ENCODE data around the gene TIMMDC1. TPM values are rescaled to one million over a fixed set of nuclear protein-coding genes. Genes with fewer than 3 reads are reported as not detected.

The TIMMDC1 gene
- total RNA-seq, result 47.4 and 51.6 TPM in 2 replicates

GRCh38 chr3:119498186-119499011 lies at the start of gene TIMMDC1:
TIMMDC1 (plus strand) TSS chr3:119498547; CDS start chr3:119498734, 187 bp downstream.

DNA sequence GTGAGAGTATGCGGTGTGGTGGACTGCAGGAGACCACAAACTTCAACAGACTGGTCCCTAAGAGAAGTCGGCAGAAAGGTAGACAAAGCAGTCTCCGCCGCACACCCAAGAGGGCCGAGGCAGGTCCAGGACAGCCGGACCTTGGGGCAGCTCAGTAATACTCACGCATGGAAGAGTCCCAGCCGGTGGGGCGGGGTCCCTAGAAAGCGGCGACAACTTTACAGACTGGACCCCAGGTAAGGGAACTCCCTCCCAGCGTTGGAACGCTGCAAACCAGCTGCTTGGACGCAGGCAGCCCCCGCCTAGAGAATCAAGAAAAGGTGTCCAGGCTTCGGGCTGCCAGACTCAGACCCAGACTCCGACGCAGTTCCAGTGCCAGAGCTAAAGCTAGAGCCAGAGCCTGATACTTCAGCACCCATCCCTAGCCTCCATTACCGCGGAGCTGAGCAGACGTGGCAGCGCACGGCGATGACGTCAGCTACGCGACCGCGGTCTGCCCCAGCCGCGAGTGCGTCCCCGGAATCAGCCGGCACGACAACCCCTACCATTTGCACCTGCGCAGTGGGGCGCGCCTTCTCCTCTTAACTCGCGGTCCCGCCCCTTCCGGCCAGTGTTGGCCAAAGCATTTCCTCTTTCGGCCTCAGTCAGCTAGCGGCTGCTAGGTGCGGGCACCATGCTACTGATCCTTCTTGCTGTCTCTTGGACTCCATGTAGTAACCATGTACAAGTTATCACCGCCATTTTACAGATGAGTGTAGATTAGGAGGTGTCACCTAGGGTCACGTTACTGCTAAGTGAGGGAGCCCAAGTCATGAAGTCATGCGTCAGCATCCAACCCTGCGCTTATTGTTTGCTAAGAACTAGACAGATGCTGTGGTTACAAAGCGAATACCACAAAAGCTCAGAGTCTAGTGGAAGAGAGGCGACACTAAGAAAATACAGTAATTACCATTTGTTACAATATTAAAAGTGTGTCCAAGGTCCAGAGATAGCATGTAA lies 34.9 kb upstream of the TIMMDC1 start, which contains the start of gene TMEM39A:
TMEM39A (minus strand) TSS at position 445 of the 999 bp plus-strand sequence. CDS start 1,541 bp downstream, outside the sequence.

GRCh38 chr3:119559441-119559963 lies 61.2 kb downstream of the TIMMDC1 start, which contains the start of gene CD80:
CD80 (minus strand) TSS chr3:119559614; CDS start chr3:119557728, 1,886 bp downstream.

Other genes with a start within 250 kb of the TIMMDC1 start
- gene ARHGAP31, start 204.2 kb upstream of the TIMMDC1 start, total RNA-seq, result 3.0 and 15.0 TPM in 2 replicates
- gene TMEM39A, start 34.9 kb upstream of the TIMMDC1 start, total RNA-seq, result 31.0 and 64.1 TPM in 2 replicates
- 11.9 and 13.4 TPM in 2 replicates for gene POGLUT1, start 29.6 kb upstream of the TIMMDC1 start, total RNA-seq
- gene CD80, start 61.1 kb downstream of the TIMMDC1 start, total RNA-seq, result not detected in 2 replicates
- gene ADPRH, start 80.9 kb downstream of the TIMMDC1 start, total RNA-seq, result 0.40 and 2.3 TPM in 2 replicates
- not detected in 2 replicates for gene PLA1A, start 99.3 kb downstream of the TIMMDC1 start, total RNA-seq
- gene POPDC2, start 162.0 kb downstream of the TIMMDC1 start, total RNA-seq, result 0.13 TPM in 1 of 2 replicates, not detected in the other
- gene COX17, start 178.9 kb downstream of the TIMMDC1 start, total RNA-seq, result 7.3 and 23.7 TPM in 2 replicates
- gene CFAP91, start 204.5 kb downstream of the TIMMDC1 start, total RNA-seq, result 0.32 and 1.4 TPM in 2 replicates

Measured in epithelial cell of alveolus of lung (primary cell).